GM18868 (cell line): ENCODE data around the gene KCNN3.

Source experiments
- ATAC-seq: cut with Tn5 transposase; IDR thresholded peaks from one replicate; pipeline ENCODE4 v1.9.1; 2021; ENCODE audit warnings: mild to moderate bottlenecking, moderate library complexity; ENCODE audit not compliant: unreplicated experiment

The KCNN3 gene

DNA sequence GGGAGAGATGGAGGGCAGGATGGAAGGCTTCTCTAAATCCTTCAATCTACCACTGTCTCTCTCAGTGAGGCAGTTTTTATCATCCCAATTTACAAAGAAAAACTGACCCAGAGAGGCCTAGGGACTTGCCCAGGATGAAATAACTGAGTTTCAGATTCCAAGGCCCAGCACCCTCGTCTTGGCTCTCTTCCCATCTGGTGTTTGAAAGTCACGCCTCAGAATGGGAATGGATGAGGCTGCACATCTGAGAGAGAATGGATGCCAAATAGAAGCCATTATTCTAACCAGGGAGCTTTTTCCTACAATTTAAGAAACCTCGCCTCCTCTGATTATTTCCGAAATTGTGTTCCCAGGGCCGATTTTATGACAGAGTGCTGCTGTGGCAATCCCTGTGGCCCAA is 10.6 kb upstream of the KCNN3 start:
- ATAC-seq, result no peak

DNA sequence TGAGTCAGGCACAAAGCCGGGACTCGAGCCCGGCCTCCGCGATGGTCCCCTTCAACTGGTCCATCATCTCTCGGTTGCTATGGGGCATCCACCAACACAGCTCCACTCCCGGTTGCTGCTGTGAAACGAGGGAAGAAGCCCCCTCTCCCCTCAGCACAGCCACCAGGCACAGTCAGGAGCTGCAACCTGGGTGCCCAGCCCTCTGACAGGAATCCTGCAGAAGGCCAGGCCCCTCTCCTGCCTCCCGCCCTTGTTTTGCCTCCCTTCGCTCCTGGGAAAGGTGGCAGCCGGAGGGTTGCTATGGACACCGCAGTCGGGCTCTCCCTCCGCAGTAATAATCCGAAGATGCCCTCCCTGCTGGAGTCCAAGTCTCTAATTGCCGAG is 8.9 kb upstream of the KCNN3 start:
- no peak for ATAC-seq

DNA sequence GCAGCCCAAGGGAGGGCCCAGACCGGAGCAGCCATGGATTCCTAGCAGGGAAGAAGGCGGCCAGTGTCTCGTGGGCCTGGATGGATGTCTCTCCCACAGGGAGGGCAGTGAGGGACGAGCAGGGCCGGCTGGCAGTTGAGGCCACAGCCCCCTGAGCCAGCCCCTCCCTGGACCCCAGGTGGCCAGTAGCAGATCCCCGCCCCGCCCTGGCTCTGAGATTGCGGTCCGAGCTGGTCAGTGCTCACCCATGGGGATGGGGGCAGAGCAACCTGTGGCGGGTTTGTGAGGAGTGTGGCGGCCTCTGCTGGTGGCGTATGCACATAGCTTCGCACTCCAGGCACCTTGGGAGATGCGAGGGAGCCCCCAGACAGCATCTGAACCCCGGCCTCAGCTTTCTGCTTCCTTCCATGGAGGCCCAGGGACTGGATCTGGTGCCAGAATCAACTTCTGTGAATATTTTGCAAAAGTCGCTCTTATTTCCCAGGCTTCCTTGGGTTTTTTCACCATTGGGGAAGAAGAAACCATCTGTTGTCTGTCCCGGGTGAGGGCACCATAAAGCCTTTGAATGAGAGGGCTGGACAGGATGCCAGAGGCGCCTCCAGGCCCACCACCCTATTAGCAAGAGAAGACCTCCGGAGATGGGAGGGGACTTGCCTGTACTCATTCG is 8.4 kb upstream of the KCNN3 start:
- ATAC-seq, result no peak

DNA sequence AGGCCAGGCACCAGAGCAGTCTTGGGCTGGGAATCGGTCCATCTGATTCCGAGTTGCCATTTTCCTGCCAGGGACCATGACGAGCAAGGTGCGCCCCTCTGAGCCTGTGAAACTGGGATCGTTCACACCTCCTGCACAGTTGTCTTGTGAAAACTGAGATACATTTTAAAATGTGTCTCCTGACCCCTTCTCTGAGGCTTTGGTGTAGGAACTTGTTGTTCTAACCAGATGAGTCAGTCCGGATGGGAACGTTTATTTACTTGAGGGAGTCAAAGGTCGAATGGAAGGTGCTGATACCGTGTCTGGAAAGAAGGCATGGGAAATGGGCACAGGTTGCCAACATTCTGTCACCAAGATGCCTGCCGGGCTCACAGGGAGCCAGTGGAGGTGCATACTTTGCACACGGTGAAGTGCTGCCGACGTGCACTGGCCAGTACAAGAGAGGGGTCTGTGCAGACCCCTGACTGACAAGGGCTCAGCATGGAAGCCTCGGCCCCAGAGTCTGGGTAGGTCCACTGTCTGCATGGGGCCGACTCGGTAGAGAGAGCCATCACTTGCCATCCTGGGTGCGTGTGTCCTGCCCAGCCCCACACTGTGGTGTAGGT is 7.4 kb upstream of the KCNN3 start:
- no peak for ATAC-seq

DNA sequence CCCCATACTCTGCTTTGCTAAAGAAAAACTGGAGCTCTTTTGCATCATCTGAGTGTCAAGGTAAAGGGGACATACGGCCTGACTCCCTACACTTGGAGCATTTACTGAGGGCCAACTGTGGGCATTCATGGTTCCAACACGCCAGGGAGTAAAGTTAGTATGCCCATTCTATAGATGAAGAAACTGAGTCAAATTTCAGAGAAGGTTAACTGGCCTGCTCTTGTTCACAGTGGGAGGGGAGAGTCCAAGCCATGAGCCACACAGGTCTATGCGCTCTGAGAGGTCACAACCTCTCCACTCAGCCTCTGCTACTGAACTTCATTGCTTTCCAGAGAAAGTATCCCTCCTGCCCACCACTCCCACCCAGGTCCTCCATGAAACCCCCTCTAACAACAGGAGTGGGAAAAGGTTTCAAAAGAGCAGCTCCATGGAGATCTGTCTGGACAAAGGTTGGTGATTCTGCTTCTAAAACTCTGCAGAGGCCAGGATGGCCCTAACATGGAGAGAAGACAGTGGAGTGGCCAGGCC is 6.8 kb upstream of the KCNN3 start:
- no peak for ATAC-seq

DNA sequence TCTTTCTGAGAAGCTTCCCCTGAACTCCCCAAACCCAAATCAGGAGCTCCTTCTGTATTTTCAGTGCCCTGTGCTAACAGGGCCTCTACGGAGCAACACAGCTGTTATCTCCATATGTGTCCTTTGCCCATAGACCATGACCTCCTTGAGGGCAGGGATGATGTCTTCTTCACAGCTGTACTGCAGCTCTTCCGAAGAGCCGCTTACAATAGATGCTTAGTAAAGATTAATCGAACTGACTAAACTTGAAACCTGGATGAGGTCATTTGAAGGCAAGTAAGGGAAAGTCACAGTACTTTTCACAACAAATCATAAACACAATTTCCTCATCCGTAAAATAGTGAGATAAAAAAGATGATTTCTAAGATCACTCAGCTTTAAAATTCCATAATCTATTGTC is 4.4 kb upstream of the KCNN3 start:
- ATAC-seq, result no peak

DNA sequence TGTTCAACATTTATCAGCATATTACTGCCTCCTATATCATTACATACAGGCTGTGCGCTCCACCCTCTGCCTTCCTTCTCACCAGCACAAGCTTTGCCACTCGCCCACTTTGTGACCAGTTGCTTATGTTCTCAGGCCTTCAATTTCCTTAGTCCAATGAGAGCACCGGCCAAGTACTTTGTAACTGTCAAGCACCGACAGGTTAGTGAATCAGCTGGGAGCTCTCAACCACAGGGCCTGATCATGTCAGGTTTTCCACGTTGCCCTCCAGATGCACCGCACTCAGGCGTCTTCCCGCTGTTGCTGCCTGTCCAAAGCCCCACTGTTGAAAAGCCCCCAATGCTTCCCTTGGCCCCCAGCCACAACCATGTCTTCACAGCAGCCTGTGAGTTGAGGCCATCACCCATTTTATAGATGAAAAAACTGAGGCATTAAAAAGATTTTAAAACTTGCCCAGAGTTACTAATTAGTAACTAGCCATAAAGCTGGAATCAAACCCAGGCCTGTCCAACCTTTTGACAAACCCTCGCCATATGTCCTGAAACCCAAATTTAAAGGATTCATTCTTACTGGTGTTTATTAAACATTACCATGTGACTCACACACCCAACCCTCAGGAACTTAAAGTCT is 3.4 kb upstream of the KCNN3 start:
- no peak for ATAC-seq

DNA sequence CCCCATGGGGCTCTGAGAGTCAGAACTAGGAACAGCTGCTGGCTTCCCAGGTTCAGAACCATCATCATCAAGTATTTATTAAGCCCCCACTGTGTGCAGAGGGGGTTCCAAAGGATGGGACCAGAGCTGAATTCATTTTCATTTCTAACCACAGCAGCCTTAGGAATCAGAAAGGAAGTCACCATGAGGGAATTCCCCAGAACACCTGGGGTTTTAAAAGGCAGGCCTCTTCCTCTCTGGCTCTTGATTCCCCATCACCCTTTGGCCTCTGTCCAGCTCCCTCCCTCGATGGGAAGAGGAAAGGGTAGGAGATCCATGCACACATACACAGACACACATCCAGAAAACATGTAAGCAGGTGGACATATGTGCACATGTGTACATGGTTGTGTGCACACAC is 1.3 kb upstream of the KCNN3 start:
- no peak for ATAC-seq

DNA sequence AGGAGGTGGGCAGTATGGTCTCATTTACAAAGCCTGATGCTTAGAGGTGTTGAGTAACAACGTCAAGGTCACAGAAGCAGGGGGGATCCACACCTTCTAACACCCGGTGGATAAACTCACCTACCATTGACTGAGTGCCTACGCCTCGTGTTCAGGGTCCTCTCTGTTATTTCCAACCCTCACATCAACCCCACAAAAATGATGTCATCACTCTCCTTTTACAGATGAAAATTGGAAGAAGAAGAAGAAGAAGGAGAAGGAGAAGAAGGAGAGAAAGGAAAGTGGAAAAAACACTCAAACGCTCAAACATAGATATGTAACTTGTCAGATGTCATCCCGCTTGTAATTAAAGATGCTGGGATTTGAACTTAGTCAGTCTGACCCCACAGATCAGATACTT is 653 bp upstream of the KCNN3 start:
- ATAC-seq, result no peak

DNA sequence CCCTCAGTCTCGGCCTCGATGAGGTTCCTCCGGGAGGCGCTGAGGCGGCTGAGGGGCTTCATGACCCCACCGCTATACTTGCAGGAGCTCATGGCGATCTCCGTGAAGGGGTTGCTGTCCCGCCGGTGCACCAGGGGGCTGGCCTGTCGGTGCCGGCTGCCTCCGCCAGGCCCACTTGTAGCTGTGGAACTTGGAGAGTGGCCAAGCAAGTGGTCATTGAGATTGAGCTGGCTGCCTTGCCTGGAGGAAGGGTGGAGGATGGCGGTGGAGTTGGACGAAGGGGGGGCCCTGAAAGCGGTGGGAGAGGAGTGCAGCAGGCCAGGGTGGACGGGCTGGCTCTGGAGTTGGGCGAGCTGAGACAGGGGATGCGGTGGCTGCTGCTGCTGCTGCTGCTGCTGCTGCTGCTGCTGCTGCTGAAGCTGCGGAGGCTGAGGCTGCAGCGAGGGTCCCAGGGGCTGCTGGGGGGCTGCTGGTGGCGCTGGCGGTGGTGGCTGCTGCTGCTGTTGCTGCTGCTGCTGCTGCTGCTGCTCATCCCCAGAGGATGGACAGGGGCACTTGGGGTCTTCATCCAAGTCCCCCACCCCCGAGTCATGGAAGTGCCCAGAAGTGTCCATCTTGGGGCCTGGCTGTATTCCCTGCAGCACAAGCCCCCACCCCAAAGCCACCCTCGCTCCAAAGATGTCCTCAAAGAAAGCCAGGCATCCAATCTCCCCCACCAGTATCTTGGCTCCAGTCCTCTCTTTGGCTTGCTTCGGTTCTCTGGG is 548 bp downstream of the KCNN3 start:
- ATAC-seq, result no peak

DNA sequence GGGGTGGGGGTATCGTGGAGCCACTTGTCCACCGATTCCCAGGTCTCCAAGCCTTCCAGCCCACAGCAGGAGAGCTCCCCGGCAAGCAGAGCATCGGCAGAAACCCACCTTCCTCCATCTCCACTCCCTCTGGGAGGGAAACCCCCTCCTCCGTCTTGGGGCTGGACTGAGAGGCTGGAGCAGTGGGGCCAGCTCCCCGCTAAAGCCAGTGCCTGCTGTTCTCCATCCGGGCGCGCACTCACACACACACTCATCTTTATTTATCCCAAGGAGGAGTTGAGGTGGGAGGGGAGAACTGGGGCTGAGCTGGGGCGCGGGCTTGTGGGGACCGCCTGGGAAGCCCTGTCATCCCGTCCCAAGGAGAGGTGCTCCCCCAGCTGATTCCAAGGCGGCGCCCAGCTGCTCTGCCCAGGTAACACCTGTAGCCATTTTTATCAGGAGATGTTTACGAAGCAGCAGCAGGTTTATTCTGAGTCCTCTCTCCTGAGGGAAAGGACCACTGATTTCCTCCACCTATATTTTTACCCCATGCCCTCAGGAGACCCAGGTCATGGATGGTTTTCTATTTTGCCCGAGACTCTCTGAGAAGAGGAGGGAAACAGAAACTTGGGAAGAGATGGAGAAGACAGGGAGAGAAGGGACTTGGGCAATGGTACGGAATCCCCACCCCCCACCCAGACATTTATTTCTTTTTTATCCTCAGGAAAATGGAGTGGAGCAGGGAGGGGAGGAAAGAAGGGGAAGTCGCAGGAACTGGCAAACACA is 2.1 kb downstream of the KCNN3 start:
- no peak for ATAC-seq

DNA sequence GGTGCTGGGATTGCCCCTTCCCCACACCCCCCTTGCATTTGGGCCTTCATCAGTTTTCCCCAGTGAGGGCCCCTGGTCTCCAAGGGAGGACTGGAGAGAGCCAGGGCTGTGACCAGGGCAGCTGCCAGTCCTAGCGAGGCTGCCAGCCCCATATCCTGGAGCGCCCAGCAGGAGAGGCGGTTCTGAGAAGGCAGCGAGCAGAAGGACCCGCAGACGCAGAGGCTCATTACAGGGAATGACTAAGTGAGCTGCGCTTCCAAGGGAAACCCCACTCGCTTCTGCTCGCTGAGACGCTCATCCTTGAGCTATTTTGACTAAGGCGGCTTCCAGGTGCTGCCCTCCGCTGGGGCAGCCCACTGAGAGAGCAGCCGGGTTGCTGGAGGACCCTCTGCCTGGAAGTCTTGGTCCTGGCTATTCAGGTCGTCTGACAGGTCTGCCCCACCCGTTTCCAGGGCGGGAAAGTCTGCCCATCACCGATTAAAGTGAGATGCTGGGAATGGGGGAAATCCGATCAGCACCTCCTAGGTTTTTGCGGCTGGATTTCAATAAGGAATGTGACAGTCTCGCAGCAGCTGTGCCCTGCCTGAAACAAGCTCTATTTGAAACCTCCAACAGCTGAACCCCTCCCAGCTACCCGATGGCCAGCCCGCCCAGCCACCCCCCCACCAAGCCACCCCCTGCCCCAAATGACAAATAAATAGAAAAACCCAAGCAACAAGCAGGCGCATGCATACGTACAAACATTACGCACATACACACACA is 2.8 kb downstream of the KCNN3 start:
- ATAC-seq, result no peak

DNA sequence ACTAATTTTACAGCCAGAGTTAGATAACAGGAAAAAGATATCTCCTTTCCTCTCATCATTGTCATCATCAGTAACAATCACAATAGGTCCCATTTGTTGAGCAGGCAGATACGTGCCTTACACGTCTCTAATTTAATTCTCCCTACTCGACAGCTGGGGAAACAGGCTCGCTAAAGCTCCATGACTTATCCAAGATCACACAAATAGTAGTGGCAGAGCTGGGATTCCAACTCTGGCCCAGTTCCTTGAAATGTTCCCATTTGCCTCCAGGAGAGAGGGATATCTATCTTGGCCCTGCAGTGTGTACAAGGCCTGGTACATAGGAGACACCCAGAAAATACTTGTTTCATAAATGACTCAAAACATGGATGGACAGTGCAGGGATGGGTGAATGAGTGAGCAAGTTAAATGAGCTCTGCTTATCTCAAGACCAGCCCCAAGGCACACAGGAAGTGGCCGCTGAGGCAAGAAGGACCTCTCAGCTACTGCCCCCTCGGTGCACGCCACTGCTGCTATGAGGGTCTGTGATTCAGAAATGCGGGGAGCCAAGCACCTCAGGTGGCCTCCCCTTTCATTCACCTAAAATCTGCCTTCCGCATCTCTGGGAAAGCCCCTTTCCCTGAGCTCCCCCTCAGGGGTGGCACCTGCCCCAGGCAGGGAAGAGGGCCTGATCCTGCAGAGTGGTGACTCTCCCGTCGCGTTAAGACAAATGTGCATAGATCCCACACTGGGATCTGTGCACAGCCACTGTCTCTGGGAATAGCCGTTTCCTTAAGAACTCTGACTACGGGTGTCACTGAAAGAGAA is 3.6 kb downstream of the KCNN3 start:
- no peak for ATAC-seq

DNA sequence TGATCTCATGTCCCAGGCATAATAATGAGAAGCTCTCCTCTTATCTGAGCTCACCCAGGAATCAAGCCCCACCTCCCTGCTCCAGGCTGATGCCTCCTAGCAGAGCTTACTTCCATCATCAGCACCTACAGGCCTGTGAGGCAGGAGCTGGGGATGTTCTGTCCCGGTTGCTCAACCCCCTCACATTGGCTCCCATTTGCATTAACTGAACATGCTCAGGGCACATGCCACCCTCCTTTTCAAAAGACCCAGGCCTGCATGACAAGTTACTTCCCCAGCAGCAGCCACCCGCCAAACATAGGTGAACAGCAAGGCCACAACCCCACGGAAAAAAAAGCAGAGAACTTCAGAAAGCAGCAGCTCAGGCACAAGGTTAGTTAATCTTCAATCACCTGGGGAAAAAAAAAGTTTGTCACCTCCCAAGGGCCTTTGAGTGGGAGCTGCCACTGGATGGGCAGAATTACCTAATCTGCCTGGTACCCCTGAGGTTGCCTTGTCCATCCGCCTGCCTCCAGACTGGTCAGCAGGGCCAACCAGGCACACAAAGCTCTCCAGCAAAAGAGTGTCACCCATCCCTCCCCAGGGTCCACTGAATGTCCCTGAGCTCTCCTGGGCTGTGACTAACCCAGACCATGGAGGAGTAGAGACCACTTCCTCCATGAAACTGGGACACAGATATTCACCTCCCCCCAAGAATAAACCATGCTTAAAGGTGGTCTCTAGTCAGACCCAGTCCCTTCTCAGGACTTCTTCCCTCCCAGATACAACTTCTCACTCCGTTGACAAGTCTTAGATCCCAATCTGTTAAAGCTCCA is 4.4 kb downstream of the KCNN3 start:
- ATAC-seq, result no peak

DNA sequence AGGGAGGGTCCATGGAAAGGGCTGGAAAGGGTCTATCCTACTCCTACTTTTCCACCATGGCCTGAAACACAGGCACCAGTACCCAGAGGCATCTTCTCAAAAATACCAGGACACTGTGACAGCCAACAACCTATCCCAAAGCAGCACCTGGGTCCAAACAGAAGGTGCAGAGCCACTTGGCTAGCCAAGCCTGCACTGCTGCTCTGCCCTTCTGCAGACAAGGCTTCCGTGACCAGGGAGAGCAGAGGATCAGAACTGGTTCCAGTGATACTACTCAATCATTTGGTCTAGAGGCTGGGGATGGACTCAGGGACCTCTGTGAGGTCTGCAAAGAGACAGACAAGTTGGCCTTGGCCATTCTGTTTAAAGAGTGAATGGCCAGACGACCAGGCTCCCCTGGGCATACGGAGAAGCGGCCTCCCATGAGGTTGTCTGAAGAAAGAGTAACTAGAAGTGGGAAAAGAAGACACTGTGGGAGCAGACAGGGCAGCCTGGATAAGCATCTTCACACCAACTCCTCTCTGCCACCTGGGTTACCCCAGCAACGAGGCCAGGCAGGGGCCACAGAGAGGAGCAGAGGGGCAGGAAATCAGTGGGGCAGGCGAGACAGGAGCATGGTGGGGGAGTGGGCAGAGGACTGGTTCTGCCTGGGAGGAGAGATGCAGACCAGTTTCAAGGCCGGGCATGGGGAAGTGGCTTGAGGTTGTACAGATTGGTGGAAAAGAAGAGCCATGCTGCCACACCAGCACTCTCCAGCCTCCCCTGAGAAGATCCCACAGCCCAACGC is 5.7 kb downstream of the KCNN3 start:
- no peak for ATAC-seq

DNA sequence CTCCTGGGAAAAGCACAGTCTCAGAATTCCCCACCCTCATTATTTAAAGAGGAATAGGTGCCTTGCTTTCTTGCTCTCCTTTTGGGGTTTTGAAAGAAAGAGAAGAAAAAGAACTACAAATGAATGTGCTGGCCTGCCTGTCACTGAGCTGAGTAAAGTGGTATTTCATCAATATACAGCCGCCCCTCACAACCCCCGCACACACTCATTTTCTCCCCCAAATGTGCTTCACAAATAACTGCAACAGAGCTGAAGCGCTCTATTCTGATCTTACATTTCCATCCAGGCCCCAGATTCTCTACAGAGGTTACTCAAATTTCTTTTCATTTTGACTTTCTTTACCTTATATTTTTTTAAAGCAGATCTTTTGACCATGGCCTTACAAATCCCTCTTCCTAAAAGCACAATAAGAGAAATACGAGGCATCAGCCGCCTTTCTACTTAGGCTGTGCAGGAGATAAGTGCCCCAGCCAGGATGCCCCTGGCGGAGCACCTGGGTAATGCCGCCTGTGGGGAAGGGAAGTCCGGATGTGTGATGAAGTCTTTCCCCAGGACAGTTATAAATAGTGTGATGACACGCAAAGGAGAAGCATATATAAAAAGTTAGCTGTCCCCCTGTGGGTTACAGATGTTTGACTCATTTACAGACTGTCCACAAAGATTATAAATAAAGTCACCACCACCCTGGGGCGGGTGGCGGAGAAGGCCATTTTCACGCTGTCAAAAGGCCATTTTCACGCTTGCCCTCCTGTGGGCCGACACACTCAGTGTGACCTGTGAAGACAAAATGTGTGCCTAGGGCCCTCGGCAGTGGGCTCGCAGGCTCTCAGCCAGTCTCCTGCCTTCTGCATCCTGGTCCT is 6.5 kb downstream of the KCNN3 start:
- peak; percentile 48 for ATAC-seq

DNA sequence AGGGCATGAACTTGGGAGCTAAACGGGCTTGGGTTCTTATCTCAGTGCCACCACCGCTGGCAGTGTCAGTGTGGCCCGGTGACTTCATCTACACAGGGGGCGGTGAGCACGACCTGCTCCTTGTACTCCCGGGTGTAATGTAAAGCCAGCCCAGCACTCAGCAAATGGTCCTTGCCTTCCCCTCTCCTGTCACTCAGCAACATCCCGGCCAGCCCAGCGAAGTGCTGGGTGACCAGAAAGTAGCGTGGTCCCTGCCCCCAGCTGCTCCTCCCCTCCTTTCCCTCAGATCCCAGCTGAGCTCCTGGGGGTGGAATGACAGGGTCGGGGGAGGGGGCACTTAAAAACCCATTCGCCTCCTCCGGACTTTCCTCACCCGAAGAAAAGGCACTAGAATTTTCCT is 7.2 kb downstream of the KCNN3 start:
- ATAC-seq, result no peak
